Measurements from ENCODE around the gene RRP15.

- TF ChIP-seq CTCF (IDR thresholded peaks at IDR 0.05 in 8 of 11, conservative IDR thresholded peaks at IDR 0.05 in 3 of 11) (no peak), POLR2A (IDR thresholded peaks at IDR 0.05) (no peak)
These were observed 11.2 kb upstream of the RRP15 start for GRCh38 chr1:218273762-218274479.
